Left ventricle myocardium inferior (tissue), 1 donor: ENCODE results near the gene REEP3. TPM values are rescaled to one million over a fixed set of nuclear protein-coding genes. Genes with fewer than 3 reads are reported as not detected.

ENCODE experiments used
- DNase-seq: peaks from one replicate; pipeline ENCODE4 v3.0.0-alpha.2; 2020
- H3K27ac ChIP-seq: fragments of 200-600 bp; replicated peaks from 2 replicates; pipeline ENCODE4 v1.8.0; 2021
- H3K27me3 ChIP-seq: fragments of 200-600 bp; 2 replicates; pipeline ENCODE4 v1.8.0; 2021; ENCODE audit warnings: low read depth
- H3K36me3 ChIP-seq: fragments of 200-600 bp; 2 replicates; pipeline ENCODE4 v1.8.0; 2021
- H3K4me1 ChIP-seq: fragments of 200-600 bp; 2 replicates; pipeline ENCODE4 v1.8.0; 2021
- H3K4me3 ChIP-seq: fragments of 200-600 bp; 2 replicates; pipeline ENCODE4 v1.8.0; 2021; ENCODE audit warnings: mild to moderate bottlenecking, moderate library complexity
- H3K9me3 ChIP-seq: fragments of 200-600 bp; replicated peaks from 2 replicates; pipeline ENCODE4 v1.8.0; 2021
- intact Hi-C: fragments of 100-400 bp; cut with micrococcal nuclease; formaldehyde crosslinking; loops from one replicate; pipeline ENCODE4 v1.11.0; 2022
- total RNA-seq: library from RNA; stranded (reverse); fragmentation: NEBNext Ultra II Directional; extraction: Animal tissue kit (Norgen Biotek cat#: 25700); gene quantifications from one replicate; pipeline ENCODE4 v1.2.1, GENCODE V29; 2021
- TF ChIP-seq, protein P1 (sequence below): fragments of 200-600 bp; IDR thresholded peaks from 2 replicates; pipeline ENCODE4 v1.8.0; 2021; ENCODE audit warnings: antibody characterized with exemption, mild to moderate bottlenecking, borderline replicate concordance
- donor health status: DM: no; HTN: yes; CAD: no; lungs with severe emphysema.

The REEP3 gene
- total RNA-seq, 1 donor from 2014 or later = 18.2 TPM

DNA sequence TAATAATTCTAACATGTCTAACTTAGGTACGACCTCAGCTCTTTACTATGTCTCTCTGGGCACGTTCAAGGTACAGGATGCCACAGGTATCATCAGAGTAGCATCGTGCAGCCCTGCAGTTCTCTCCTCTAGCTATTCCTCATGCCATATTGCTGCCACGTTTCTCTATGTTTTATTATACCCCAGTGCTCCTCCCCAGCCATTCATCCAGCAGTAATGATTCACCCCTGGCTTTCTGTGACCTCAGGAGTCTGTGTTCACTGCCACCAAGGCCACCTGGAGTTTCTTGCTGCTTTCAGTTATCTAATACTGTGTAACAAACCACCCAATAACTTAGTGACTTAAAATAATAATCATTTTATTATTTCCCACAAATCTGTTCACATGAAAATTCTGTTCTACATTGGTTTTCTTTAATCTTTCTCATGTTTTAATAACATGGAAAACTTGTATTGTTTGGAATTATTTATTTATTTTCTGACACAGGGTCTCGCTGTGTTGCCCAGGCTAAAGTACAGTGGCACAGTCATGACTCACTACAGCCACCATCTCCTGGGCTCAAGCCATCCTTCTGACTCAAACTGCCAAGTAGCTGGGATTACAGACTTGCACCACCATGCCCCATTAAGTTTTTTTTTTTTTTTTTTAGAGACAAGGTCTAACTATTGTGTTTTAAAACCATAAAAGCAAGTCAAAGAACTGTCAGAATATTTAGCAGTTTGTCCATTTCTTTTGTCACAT, 21.8 kb downstream of the REEP3 start:
- no peak for DNase-seq
- Histone ChIP-seq H3K4me3 (no peak overlapping the region), H3K27ac (no peak overlapping the region), H3K4me1 (peaks cover 35% of the 10 kb centered on the region), H3K27me3 (no peaks in the 10 kb centered on the region), H3K36me3 (no peaks in the 10 kb centered on the region), H3K9me3 (no peaks in the 10 kb centered on the region)
- TF ChIP-seq, protein P1, sequence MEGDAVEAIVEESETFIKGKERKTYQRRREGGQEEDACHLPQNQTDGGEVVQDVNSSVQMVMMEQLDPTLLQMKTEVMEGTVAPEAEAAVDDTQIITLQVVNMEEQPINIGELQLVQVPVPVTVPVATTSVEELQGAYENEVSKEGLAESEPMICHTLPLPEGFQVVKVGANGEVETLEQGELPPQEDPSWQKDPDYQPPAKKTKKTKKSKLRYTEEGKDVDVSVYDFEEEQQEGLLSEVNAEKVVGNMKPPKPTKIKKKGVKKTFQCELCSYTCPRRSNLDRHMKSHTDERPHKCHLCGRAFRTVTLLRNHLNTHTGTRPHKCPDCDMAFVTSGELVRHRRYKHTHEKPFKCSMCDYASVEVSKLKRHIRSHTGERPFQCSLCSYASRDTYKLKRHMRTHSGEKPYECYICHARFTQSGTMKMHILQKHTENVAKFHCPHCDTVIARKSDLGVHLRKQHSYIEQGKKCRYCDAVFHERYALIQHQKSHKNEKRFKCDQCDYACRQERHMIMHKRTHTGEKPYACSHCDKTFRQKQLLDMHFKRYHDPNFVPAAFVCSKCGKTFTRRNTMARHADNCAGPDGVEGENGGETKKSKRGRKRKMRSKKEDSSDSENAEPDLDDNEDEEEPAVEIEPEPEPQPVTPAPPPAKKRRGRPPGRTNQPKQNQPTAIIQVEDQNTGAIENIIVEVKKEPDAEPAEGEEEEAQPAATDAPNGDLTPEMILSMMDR = no peak
- intact Hi-C loops = no loop called here

DNA sequence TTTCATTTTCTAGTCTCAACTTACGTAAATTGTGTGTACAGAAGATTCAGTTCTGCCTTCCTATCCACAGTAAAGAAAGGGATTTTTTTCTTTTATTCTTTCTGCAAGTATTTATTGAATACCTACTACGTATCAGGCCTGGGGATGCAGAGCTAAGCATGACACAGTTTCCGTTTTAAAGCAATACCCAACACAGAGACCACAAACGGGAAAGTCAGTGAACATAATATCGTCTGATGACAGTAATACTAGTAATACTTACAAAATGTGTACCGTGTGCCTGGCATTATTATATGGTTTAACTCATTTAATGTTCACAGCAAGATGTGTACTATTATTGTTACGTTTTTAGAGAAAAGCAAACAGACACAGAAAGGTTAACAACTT, 22.4 kb downstream of the REEP3 start:
- no peaks in the 10 kb centered on the region for H3K36me3 ChIP-seq
- peaks cover 41% of the 10 kb centered on the region for H3K4me1 ChIP-seq
- H3K4me3 ChIP-seq = no peak overlapping the region
- TF ChIP-seq, protein P1 = no peak
- intact Hi-C loops = no loop called here
- no peaks in the 10 kb centered on the region for H3K9me3 ChIP-seq
- H3K27me3 ChIP-seq = no peaks in the 10 kb centered on the region
- H3K27ac ChIP-seq = no peak overlapping the region
- no peak for DNase-seq

GRCh38 chr10:63544418-63544817, 23.2 kb downstream of the REEP3 start:
- Histone ChIP-seq H3K9me3 (no peaks in the 10 kb centered on the region), H3K4me3 (no peak overlapping the region), H3K27ac (no peak overlapping the region), H3K27me3 (no peaks in the 10 kb centered on the region), H3K36me3 (no peaks in the 10 kb centered on the region), H3K4me1 (peaks cover 49% of the 10 kb centered on the region)
- TF ChIP-seq, protein P1 = no peak
- intact Hi-C loops = no loop called here
- no peak for DNase-seq

- no peak for DNase-seq
- H3K4me3 ChIP-seq = no peak overlapping the region
- H3K9me3 ChIP-seq = no peaks in the 10 kb centered on the region
- TF ChIP-seq, protein P1 = no peak
- H3K4me1 ChIP-seq = peaks cover 46% of the 10 kb centered on the region
- no peaks in the 10 kb centered on the region for H3K27me3 ChIP-seq
- intact Hi-C loops = no loop called here
- H3K27ac ChIP-seq = no peak overlapping the region
- no peaks in the 10 kb centered on the region for H3K36me3 ChIP-seq
Observed at GRCh38 chr10:63547628-63548360, 26.6 kb downstream of the REEP3 start.

GRCh38 chr10:63548860-63549259, 27.7 kb downstream of the REEP3 start:
- Histone ChIP-seq H3K27ac (no peak overlapping the region), H3K27me3 (no peaks in the 10 kb centered on the region), H3K36me3 (no peaks in the 10 kb centered on the region), H3K4me3 (no peak overlapping the region), H3K4me1 (peaks cover 45% of the 10 kb centered on the region), H3K9me3 (no peaks in the 10 kb centered on the region)
- DNase-seq = no peak
- TF ChIP-seq, protein P1 = no peak
- intact Hi-C loops = no loop called here
